Measurements from ENCODE around the gene MOCS1. TPM values are rescaled to one million over a fixed set of nuclear protein-coding genes. Genes with fewer than 3 reads are reported as not detected.

The MOCS1 gene
- total RNA-seq, 1 donor from 2014 or later: 0.20 TPM

- ATAC-seq (ENCODE audit: low read depth) (no peak), DNase-seq (no peak)
- TF ChIP-seq CTCF (IDR thresholded peaks at IDR 0.05): no peak
- CTCF ChIA-PET: no interaction called here
- Mint-ChIP-seq H3K4me3 (no peak overlapping the region), H3K36me3 (ENCODE audit: low read depth) (no peaks in the 10 kb centered on the region), H3K27me3 (peaks cover 46% of the 10 kb centered on the region), H3K4me1 (peaks cover 5% of the 10 kb centered on the region), H3K9me3 (no peaks in the 10 kb centered on the region), H3K27ac (no peak overlapping the region)
- intact Hi-C loops (cut with micrococcal nuclease): no loop called here
- POLR2A ChIA-PET: no interaction called here
Observed at GRCh38 chr6:39935241-39935640, 979 bp upstream of the MOCS1 start.

GRCh38 chr6:39933669-39934130 lies 562 bp downstream of the MOCS1 start:
- POLR2A ChIA-PET: no interaction called here
- no peak for TF ChIP-seq CTCF (IDR thresholded peaks at IDR 0.05)
- Mint-ChIP-seq H3K27ac (no peak overlapping the region), H3K9me3 (no peaks in the 10 kb centered on the region), H3K4me1 (peaks cover 5% of the 10 kb centered on the region), H3K27me3 (peaks cover 47% of the 10 kb centered on the region), H3K4me3 (peak overlapping the region; percentile 55), H3K36me3 (ENCODE audit: low read depth) (no peaks in the 10 kb centered on the region)
- intact Hi-C loops (cut with micrococcal nuclease): no loop called here
- no peak for DNase-seq
- CTCF ChIA-PET: no interaction called here
- ATAC-seq (ENCODE audit: low read depth): no peak

- TF ChIP-seq CTCF (IDR thresholded peaks at IDR 0.05): no peak
- intact Hi-C loops (cut with micrococcal nuclease): no loop called here
- H3K4me3 Mint-ChIP-seq: no peak overlapping the region
Observed at GRCh38 chr6:39932386-39932910, 1.8 kb downstream of the MOCS1 start.

GRCh38 chr6:39931607-39932006 lies 2.7 kb downstream of the MOCS1 start:
- peaks cover 37% of the 10 kb centered on the region for H3K27me3 Mint-ChIP-seq
- H3K4me3 Mint-ChIP-seq: no peak overlapping the region
- DNase-seq (no peak), ATAC-seq (ENCODE audit: low read depth) (no peak)
- no peaks in the 10 kb centered on the region for H3K9me3 Mint-ChIP-seq
- H3K36me3 Mint-ChIP-seq (ENCODE audit: low read depth): no peaks in the 10 kb centered on the region
- intact Hi-C loops (cut with micrococcal nuclease): no loop called here
- CTCF ChIA-PET: no interaction called here
- H3K4me1 Mint-ChIP-seq: peaks cover 5% of the 10 kb centered on the region
- no peak for TF ChIP-seq CTCF (IDR thresholded peaks at IDR 0.05)
- H3K27ac Mint-ChIP-seq: no peak overlapping the region
- POLR2A ChIA-PET: no interaction called here

More at GRCh38 chr6:39932386-39932910, 1.8 kb downstream of the MOCS1 start:
- Mint-ChIP-seq H3K36me3 (ENCODE audit: low read depth) (no peaks in the 10 kb centered on the region), H3K9me3 (no peaks in the 10 kb centered on the region), H3K27ac (no peak overlapping the region), H3K4me1 (peaks cover 5% of the 10 kb centered on the region), H3K27me3 (peaks cover 40% of the 10 kb centered on the region)
- ChIA-PET CTCF (no interaction called here), POLR2A (no interaction called here)
- DNase-seq: no peak
- no peak for ATAC-seq (ENCODE audit: low read depth)

GRCh38 chr6:39930540-39930939 lies 3.7 kb downstream of the MOCS1 start:
- Mint-ChIP-seq H3K4me3 (no peak overlapping the region), H3K27me3 (peaks cover 33% of the 10 kb centered on the region), H3K9me3 (peaks cover 4% of the 10 kb centered on the region), H3K27ac (no peak overlapping the region), H3K4me1 (peaks cover 5% of the 10 kb centered on the region), H3K36me3 (ENCODE audit: low read depth) (no peaks in the 10 kb centered on the region)
- ATAC-seq (ENCODE audit: low read depth) (no peak), DNase-seq (no peak)
- intact Hi-C loops (cut with micrococcal nuclease): no loop called here
- CTCF ChIA-PET: no interaction called here
- POLR2A ChIA-PET: no interaction called here
- no peak for TF ChIP-seq CTCF (IDR thresholded peaks at IDR 0.05)
